PC-9 (cell line): Measurements from ENCODE around the gene SLC35F5.

ENCODE experiments used
- CTCF ChIP-seq: fragments of 200-600 bp; sonication (generic); conservative IDR thresholded peaks from 2 replicates; pipeline ENCODE4 v1.6.1; 2017; ENCODE audit warnings: mixed run types, antibody characterized with exemption, mild to moderate bottlenecking, moderate library complexity
- EZH2 ChIP-seq: fragments of 200-600 bp; sonication (generic); IDR thresholded peaks from 2 replicates; pipeline ENCODE4 v1.8.0; 2017; ENCODE audit warnings: antibody characterized with exemption, low read depth

- TF ChIP-seq EZH2 (no peak), CTCF (no peak)
These were observed 20.5 kb upstream of the SLC35F5 start for GRCh38 chr2:113776949-113777348.
